ENCODE measurements around the gene LECT2. TPM values are rescaled to one million over a fixed set of nuclear protein-coding genes. Genes with fewer than 3 reads are reported as not detected.

The LECT2 gene
- total RNA-seq, 1 experiment from 2014 or later: not detected

- Histone ChIP-seq H3K27me3 (ENCODE audit: control insufficient read depth, insufficient read depth, low read length) (no peaks in the 10 kb centered on the region), H3K36me3 (ENCODE audit: control insufficient read depth, insufficient read depth, low read length) (no peaks in the 10 kb centered on the region), H3K4me1 (ENCODE audit: control insufficient read depth, insufficient read depth, low read length) (no peaks in the 10 kb centered on the region), H3K27ac (ENCODE audit: low read length) (no peak overlapping the region), H3K4me3 (ENCODE audit: low read depth in 2 of 2, low read length in 2 of 2) (no peak overlapping the region), H3K9me3 (ENCODE audit: control insufficient read depth, insufficient read depth, low read depth, low read length) (no peaks in the 10 kb centered on the region)
- in situ Hi-C loops (cut with HindIII; ENCODE audit: low pct_unique_long_range_greater_than_20kb, low sequenced_read_pairs) (no loop called here), intact Hi-C loops (cut with micrococcal nuclease; ENCODE audit: unreplicated experiment) (no loop called here)
- no peak for ATAC-seq
- no peak for DNase-seq (ENCODE audit: low read depth, low spot score)
- TF ChIP-seq POLR2AphosphoS5 (IDR thresholded peaks at IDR 0.05; ENCODE audit: low read depth, low read length): no peak
- TF ChIP-seq SIN3A (IDR thresholded peaks at IDR 0.05; ENCODE audit: borderline replicate concordance, insufficient read depth, low read depth, low read length): no peak
- TF ChIP-seq REST (IDR thresholded peaks at IDR 0.05; ENCODE audit: insufficient read depth in 1 of 2, low read depth in 2 of 2, low read length in 1 of 2): no peak
- no peak for TF ChIP-seq CTCF (IDR thresholded peaks at IDR 0.05)
- no peak for TF ChIP-seq TCF7L2 (IDR thresholded peaks at IDR 0.05; ENCODE audit: low read depth, low read length)
- CTCF ChIA-PET: no interaction called here
- BruUV-seq (replicated peaks): no TSS peak
- POLR2A ChIA-PET: no interaction called here
These were observed 12.5 kb downstream of the LECT2 start for GRCh38 chr5:135942202-135942771.

GRCh38 chr5:135941711-135942110 is 13.1 kb downstream of the LECT2 start:
- no peaks in the 10 kb centered on the region for H3K36me3 ChIP-seq (ENCODE audit: control insufficient read depth, insufficient read depth, low read length)
- intact Hi-C loops (cut with micrococcal nuclease; ENCODE audit: unreplicated experiment): no loop called here
- H3K27ac ChIP-seq (ENCODE audit: low read length): no peak overlapping the region
- ATAC-seq (no peak), DNase-seq (ENCODE audit: low read depth, low spot score) (no peak)
- no TSS peak for BruUV-seq (replicated peaks)
- H3K27me3 ChIP-seq (ENCODE audit: control insufficient read depth, insufficient read depth, low read length): no peaks in the 10 kb centered on the region
- in situ Hi-C loops (cut with HindIII; ENCODE audit: low pct_unique_long_range_greater_than_20kb, low sequenced_read_pairs): no loop called here
- no peaks in the 10 kb centered on the region for H3K9me3 ChIP-seq (ENCODE audit: control insufficient read depth, insufficient read depth, low read depth, low read length)
- no peak for TF ChIP-seq POLR2AphosphoS5 (IDR thresholded peaks at IDR 0.05; ENCODE audit: low read depth, low read length)
- TF ChIP-seq REST (IDR thresholded peaks at IDR 0.05; ENCODE audit: insufficient read depth in 1 of 2, low read depth in 2 of 2, low read length in 1 of 2): no peak
- no peak for TF ChIP-seq SIN3A (IDR thresholded peaks at IDR 0.05; ENCODE audit: borderline replicate concordance, insufficient read depth, low read depth, low read length)
- TF ChIP-seq TCF7L2 (IDR thresholded peaks at IDR 0.05; ENCODE audit: low read depth, low read length): no peak
- no peak for TF ChIP-seq CTCF (IDR thresholded peaks at IDR 0.05)
- ChIA-PET POLR2A (no interaction called here), CTCF (no interaction called here)
- no peaks in the 10 kb centered on the region for H3K4me1 ChIP-seq (ENCODE audit: control insufficient read depth, insufficient read depth, low read length)
- no peak overlapping the region for H3K4me3 ChIP-seq (ENCODE audit: low read depth in 2 of 2, low read length in 2 of 2)
